ENCODE results near the gene PPP2R2C.

DNA sequence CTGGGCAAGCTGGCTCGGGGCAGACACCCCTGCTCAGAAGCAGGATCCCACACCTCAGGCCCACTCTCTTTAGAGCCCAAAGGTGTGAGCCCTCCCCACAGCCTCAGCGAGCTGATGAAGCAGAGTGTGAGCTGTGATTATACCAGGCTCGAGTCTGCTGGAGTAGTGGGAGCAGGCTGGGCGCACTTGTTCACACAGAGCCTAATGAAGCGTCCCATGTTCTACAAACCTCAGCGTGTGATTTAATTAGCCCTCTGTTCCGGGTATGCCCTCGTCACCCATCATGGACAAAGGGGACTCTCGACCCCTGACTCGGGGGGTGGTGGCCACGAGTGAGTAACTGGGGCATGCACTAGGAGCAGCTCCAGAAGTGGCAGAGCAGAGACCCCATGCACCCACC, 62.3 kb downstream of the PPP2R2C start:
- TF ChIP-seq, protein P1, sequence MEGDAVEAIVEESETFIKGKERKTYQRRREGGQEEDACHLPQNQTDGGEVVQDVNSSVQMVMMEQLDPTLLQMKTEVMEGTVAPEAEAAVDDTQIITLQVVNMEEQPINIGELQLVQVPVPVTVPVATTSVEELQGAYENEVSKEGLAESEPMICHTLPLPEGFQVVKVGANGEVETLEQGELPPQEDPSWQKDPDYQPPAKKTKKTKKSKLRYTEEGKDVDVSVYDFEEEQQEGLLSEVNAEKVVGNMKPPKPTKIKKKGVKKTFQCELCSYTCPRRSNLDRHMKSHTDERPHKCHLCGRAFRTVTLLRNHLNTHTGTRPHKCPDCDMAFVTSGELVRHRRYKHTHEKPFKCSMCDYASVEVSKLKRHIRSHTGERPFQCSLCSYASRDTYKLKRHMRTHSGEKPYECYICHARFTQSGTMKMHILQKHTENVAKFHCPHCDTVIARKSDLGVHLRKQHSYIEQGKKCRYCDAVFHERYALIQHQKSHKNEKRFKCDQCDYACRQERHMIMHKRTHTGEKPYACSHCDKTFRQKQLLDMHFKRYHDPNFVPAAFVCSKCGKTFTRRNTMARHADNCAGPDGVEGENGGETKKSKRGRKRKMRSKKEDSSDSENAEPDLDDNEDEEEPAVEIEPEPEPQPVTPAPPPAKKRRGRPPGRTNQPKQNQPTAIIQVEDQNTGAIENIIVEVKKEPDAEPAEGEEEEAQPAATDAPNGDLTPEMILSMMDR (IDR thresholded peaks at IDR 0.05) = no peak
- TF ChIP-seq POLR2A (IDR thresholded peaks at IDR 0.05) (no peak), EP300 (IDR thresholded peaks at IDR 0.05) (no peak), POLR2AphosphoS5 (IDR thresholded peaks at IDR 0.05) (no peak)
